ENCODE measurements around the gene NUPR1. TPM values are rescaled to one million over a fixed set of nuclear protein-coding genes. Genes with fewer than 3 reads are reported as not detected.

NUPR1 gene
- total RNA-seq, 1 experiment from 2014 or later = 1.1 TPM

Other genes starting within 250 kb of the NUPR1 start
- gene SBK1, start 246.4 kb downstream of the NUPR1 start, total RNA-seq (2014; rRNA removed; shearing (Covaris generic)) = 0.05 and 0.09 TPM in 2 replicates
- gene NPIPB6, start 175.5 kb downstream of the NUPR1 start, total RNA-seq (2014; rRNA removed; shearing (Covaris generic)) = 0.10 and 0.58 TPM in 2 replicates
- gene EIF3CL, start 135.1 kb downstream of the NUPR1 start, total RNA-seq (2014; rRNA removed; shearing (Covaris generic)) = 31.7 and 52.1 TPM in 2 replicates
- gene NPIPB7, start 66.6 kb downstream of the NUPR1 start, total RNA-seq (2014; rRNA removed; shearing (Covaris generic)) = not detected in 2 replicates
- gene CLN3, start 46.9 kb downstream of the NUPR1 start, total RNA-seq (2014; rRNA removed; shearing (Covaris generic)) = 17.0 and 26.1 TPM in 2 replicates
- gene APOBR, start 44.3 kb downstream of the NUPR1 start, total RNA-seq (2014; rRNA removed; shearing (Covaris generic)) = 0.05 TPM in 1 of 2 replicates, not detected in the other
- not detected in 2 replicates for gene IL27, start 32.1 kb downstream of the NUPR1 start, total RNA-seq (2014; rRNA removed; shearing (Covaris generic))
- 21.6 and 23.8 TPM in 2 replicates for gene SGF29, start 14.9 kb upstream of the NUPR1 start, total RNA-seq (2014; rRNA removed; shearing (Covaris generic))
- 0.29 and 0.67 TPM in 2 replicates for gene SULT1A2, start 58.1 kb upstream of the NUPR1 start, total RNA-seq (2014; rRNA removed; shearing (Covaris generic))
- gene SULT1A1, start 71.1 kb upstream of the NUPR1 start, total RNA-seq (2014; rRNA removed; shearing (Covaris generic)) = 14.2 and 18.4 TPM in 2 replicates
- not detected in 2 replicates for gene NPIPB8, start 99.1 kb upstream of the NUPR1 start, total RNA-seq (2014; rRNA removed; shearing (Covaris generic))
- 159 and 242 TPM in 2 replicates for gene EIF3C, start 172.5 kb upstream of the NUPR1 start, total RNA-seq (2014; rRNA removed; shearing (Covaris generic))
- gene NPIPB9, start 212.8 kb upstream of the NUPR1 start, total RNA-seq (2014; rRNA removed; shearing (Covaris generic)) = 3.7 and 4.6 TPM in 2 replicates